ENCODE measurements around the gene FLII.
"Not testable (repeated sequence)": the region's sequence is repeated elsewhere in the genome, so short reads cannot be mapped to it uniquely, and the experiment has no call there.

The FLII gene

GRCh38 chr17:18217412-18218015, 41.0 kb downstream of the FLII start:
- peak; percentile 37 for DNase-seq

DNA sequence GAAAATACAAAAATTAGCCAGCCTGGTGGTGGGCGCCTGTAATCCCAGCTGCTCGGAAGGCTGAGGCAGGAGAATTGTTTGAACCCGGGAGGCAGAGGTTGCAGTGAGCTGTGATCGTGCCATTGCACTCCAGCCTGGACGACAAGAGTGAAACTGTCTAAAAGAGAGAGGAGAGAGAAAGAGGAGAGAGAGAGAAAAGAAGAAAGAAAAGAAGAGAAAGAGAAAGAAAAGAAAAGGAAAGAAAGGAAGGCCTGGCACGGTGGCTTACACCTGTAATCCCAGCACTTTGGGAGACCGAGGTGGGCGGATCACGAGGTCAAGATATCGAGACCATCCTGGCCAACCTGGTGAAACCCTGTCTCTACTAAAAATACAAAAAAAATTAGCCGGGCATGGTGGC, 41.6 kb downstream of the FLII start:
- DNase-seq = not testable (repeated sequence)

- DNase-seq = no peak
Observed at GRCh38 chr17:18213666-18214270, 44.8 kb downstream of the FLII start.

DNA sequence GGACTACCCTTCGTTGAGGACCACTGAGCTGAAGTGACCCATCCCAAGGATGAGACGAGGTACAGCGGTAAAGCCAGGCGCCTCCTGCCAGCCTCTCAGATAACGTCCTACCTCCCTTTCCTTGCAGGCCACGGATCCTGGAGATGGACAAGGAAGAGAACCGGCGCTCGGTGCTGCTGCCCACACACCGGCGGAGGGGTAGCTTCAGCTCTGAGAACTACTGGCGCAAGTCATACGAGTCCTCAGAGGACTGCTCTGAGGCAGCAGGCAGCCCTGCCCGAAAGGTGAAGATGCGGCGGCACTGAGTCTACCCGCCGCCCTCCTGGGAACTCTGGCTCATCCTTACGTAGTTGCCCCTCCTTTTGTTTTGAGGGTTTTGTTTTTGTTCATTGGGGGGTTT, 50.4 kb downstream of the FLII start:
- no peak for DNase-seq

- no peak for DNase-seq
Observed at GRCh38 chr17:18206962-18207361, 51.6 kb downstream of the FLII start.

- DNase-seq = no peak
Observed at GRCh38 chr17:18205861-18206260, 52.7 kb downstream of the FLII start.

DNA sequence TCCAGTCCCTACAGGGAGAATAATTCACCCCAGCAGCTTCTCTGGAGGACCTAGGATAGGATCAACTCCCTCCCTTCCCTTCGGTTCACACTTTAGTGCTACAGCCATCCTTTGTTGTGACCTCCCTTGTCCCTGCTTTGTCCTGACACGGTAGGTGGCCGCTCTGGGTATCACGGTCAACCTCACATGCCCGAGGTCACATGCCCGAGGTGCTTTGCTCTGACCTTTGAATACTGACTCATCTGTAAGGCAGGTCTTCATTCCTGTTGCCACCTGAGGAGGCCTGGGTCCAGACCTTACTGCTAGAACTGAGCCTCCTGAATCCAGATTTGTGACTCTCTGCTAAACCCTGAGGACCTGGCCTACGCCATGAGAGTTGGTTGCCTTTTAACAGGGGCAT, 55.2 kb downstream of the FLII start:
- DNase-seq = no peak

- DNase-seq = no peak
Observed at GRCh38 chr17:18201108-18201507, 57.4 kb downstream of the FLII start.

GRCh38 chr17:18198530-18198929, 60.0 kb downstream of the FLII start:
- DNase-seq = no peak

DNA sequence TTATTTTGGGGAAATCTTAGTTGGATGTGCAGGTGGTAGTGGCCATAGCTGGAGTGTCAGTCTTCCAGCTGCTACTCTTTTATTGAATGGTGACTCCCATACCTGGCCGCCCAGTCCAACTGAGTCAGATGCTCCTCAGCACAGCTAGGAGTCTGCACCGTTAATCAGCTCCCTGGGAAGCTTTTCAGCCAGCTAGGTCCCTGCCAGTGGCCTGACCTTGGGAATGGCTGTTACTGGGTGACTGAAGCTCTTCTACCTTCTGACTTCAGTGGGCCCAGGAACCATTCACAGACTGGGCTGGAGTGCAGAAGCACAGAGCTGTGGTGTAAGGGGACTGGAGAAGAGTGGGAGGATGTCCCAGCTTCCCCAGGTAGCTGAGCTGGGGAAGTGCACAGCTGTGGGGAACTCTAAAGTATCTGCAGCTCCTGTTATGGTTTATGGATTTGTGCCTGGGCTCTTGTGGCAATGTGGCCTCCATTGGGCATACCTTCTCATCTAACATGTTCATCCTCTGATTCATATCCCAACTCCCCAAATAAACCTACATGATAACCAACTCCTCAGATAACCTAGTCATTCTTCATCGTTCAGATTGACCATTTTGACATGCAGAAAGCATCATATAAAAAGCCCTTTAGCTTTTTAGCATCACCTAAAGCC, 60.9 kb downstream of the FLII start:
- no peak for DNase-seq

DNA sequence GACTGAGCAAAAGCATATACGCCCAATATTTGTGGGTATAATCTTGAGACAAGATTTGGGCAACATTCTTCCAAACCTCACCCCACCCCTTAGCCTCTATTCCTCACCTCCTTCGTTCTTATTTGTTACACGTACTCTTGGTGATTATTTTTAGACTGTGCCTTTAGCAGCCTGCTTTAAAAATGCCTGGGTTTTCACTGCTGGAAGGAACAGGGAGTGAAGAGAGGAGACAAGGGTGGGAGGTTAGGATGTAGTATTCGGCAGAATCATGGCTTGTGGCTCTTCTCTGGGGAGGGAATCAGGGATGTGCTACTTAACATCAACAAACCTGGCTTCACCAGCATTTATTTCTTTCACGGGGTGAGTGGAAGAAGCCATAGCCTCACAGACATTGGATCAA, 63.3 kb downstream of the FLII start:
- DNase-seq = no peak

Measured in GOT3 (cell line).